H9 (cell line): Measurements from ENCODE around the gene ABHD16A. TPM values are rescaled to one million over a fixed set of nuclear protein-coding genes. Genes with fewer than 3 reads are reported as not detected.
A peak's percentile ranks its signal among the peaks of the same experiment; 100 is the strongest.

Experiments
- DNase-seq: peaks from one replicate; pipeline ENCODE4 v3.0.0-alpha.2; 2017
- H2AFZ ChIP-seq: one replicate; pipeline ENCODE4 v1.6.1; 2013; ENCODE audit warnings: mild to moderate bottlenecking, low read length, control low read depth, moderate library complexity
- H2AK5ac ChIP-seq: 2 replicates; pipeline ENCODE4 v1.6.1; 2013; ENCODE audit warnings: low read length, control low read depth, mixed read lengths; ENCODE audit not compliant: insufficient read length
- H2BK120ac ChIP-seq: one replicate; pipeline ENCODE4 v1.6.1; 2013; ENCODE audit warnings: low read depth, mild to moderate bottlenecking, low read length, control low read depth, inconsistent platforms; ENCODE audit not compliant: poor library complexity, severe bottlenecking
- H2BK12ac ChIP-seq: 2 replicates; pipeline ENCODE4 v1.6.1; 2013; ENCODE audit warnings: low read length, control low read depth, mixed read lengths, low read depth; ENCODE audit not compliant: insufficient read length
- H2BK15ac ChIP-seq: 2 replicates; pipeline ENCODE4 v1.6.1; 2013; ENCODE audit warnings: low read depth, low read length, control low read depth
- H2BK20ac ChIP-seq: one replicate; pipeline ENCODE4 v1.6.1; 2013; ENCODE audit warnings: low read depth, mild to moderate bottlenecking, low read length, control low read depth, inconsistent platforms; ENCODE audit not compliant: poor library complexity, severe bottlenecking
- H2BK5ac ChIP-seq: 2 replicates; pipeline ENCODE4 v1.6.1; 2013; ENCODE audit warnings: low read length, control low read depth, mixed read lengths; ENCODE audit not compliant: insufficient read length
- H3K14ac ChIP-seq: 2 replicates; pipeline ENCODE4 v1.6.1; 2013; ENCODE audit warnings: low read length, control low read depth; ENCODE audit not compliant: insufficient read depth
- H3K18ac ChIP-seq: 2 replicates; pipeline ENCODE4 v1.6.1; 2013; ENCODE audit warnings: low read depth, mild to moderate bottlenecking, mixed read lengths, low read length, control low read depth; ENCODE audit not compliant: insufficient read length
- H3K23ac ChIP-seq: 2 replicates; pipeline ENCODE4 v1.6.1; 2013; ENCODE audit warnings: low read length, control low read depth, mixed read lengths, low read depth; ENCODE audit not compliant: insufficient read length
- H3K23me2 ChIP-seq: 2 replicates; pipeline ENCODE4 v1.6.1; 2013; ENCODE audit warnings: low read depth, mild to moderate bottlenecking, mixed read lengths, low read length, control low read depth; ENCODE audit not compliant: insufficient read length, poor library complexity, severe bottlenecking
- H3K27ac ChIP-seq: 2 replicates; pipeline ENCODE4 v1.5.1; 2013; ENCODE audit warnings: low read length, control low read depth, mixed read lengths, low read depth; ENCODE audit not compliant: insufficient read length
- H3K27me3 ChIP-seq: 2 replicates; pipeline ENCODE4 v1.6.1; 2013; ENCODE audit warnings: low read length, control low read depth, inconsistent platforms; ENCODE audit not compliant: insufficient read depth
- H3K4ac ChIP-seq: 2 replicates; pipeline ENCODE4 v1.6.1; 2013; ENCODE audit warnings: low read depth, mild to moderate bottlenecking, control low read depth, inconsistent platforms, low read length, moderate library complexity
- H3K4me1 ChIP-seq: 2 replicates; pipeline ENCODE4 v1.6.1; 2013; ENCODE audit warnings: low read length, control low read depth, inconsistent platforms; ENCODE audit not compliant: insufficient read depth
- H3K4me2 ChIP-seq: 2 replicates; pipeline ENCODE4 v1.6.1; 2013; ENCODE audit warnings: low read length, control low read depth, mixed read lengths; ENCODE audit not compliant: insufficient read length, insufficient read depth
- H3K56ac ChIP-seq: 2 replicates; pipeline ENCODE4 v1.6.1; 2013; ENCODE audit warnings: low read depth, mild to moderate bottlenecking, mixed read lengths, low read length, control low read depth; ENCODE audit not compliant: insufficient read length
- H3K79me1 ChIP-seq: 2 replicates; pipeline ENCODE4 v1.6.1; 2013; ENCODE audit warnings: low read depth, mild to moderate bottlenecking, moderate library complexity, low read length, control low read depth, inconsistent platforms; ENCODE audit not compliant: insufficient read depth, poor library complexity, severe bottlenecking
- H3K79me2 ChIP-seq: 2 replicates; pipeline ENCODE4 v1.6.1; 2013; ENCODE audit warnings: low read length, control low read depth, inconsistent platforms; ENCODE audit not compliant: insufficient read depth
- H3K9ac ChIP-seq: 2 replicates; pipeline ENCODE4 v1.6.1; 2013; ENCODE audit warnings: low read length, control low read depth, mixed read lengths; ENCODE audit not compliant: insufficient read length; ENCODE audit errors: extremely low read depth
- H3K9me3 ChIP-seq: one replicate; pipeline ENCODE4 v1.6.1; 2013; ENCODE audit warnings: low read depth, low read length, inconsistent platforms; ENCODE audit not compliant: control insufficient read depth
- H3T11ph ChIP-seq: one replicate; pipeline ENCODE4 v1.6.1; 2013; ENCODE audit warnings: mild to moderate bottlenecking, low read length, control low read depth, inconsistent platforms
- H4K20me1 ChIP-seq: one replicate; pipeline ENCODE4 v1.6.1; 2013; ENCODE audit not compliant: control insufficient read depth, insufficient read length, insufficient read depth
- H4K5ac ChIP-seq: 2 replicates; pipeline ENCODE4 v1.6.1; 2013; ENCODE audit warnings: low read depth, mild to moderate bottlenecking, mixed read lengths, low read length, control low read depth; ENCODE audit not compliant: insufficient read length
- H4K8ac ChIP-seq: replicated peaks from 2 replicates; pipeline ENCODE4 v1.6.1; 2013; ENCODE audit warnings: low read length, control low read depth, mixed read lengths, low read depth; ENCODE audit not compliant: insufficient read length
- H4K91ac ChIP-seq: 2 replicates; pipeline ENCODE4 v1.6.1; 2013; ENCODE audit warnings: low read depth, mild to moderate bottlenecking, moderate library complexity, mixed read lengths, low read length, control low read depth; ENCODE audit not compliant: insufficient read length
- H3K27ac Mint-ChIP-seq, 3 experiments: 2 replicates in 2 of 3; 3 replicates in 1 of 3; pipeline ENCODE4 v1.8.0; 2020 to 2021; ENCODE audit warnings: mixed read lengths in 3 of 3, mild to moderate bottlenecking in 1 of 3, moderate library complexity in 1 of 3
- H3K27me3 Mint-ChIP-seq: 2 replicates; pipeline ENCODE4 v1.8.0; 2021; ENCODE audit warnings: low read depth, mild to moderate bottlenecking, moderate library complexity, mixed read lengths
- H3K36me3 Mint-ChIP-seq, 3 experiments: 2 replicates in 2 of 3; 3 replicates in 1 of 3; pipeline ENCODE4 v1.8.0; 2020 to 2021; ENCODE audit warnings: low read depth in 3 of 3, mixed read lengths in 3 of 3; ENCODE audit not compliant: insufficient read depth in 1 of 3
- H3K4me1 Mint-ChIP-seq, 2 experiments: 2 replicates each; pipeline ENCODE4 v1.8.0; 2020; ENCODE audit warnings: mixed read lengths in 2 of 2
- H3K4me3 Mint-ChIP-seq, 2 experiments: 2 replicates in 1 of 2; 3 replicates in 1 of 2; pipeline ENCODE4 v1.8.0; 2020 to 2021; ENCODE audit warnings: mild to moderate bottlenecking in 2 of 2, mixed read lengths in 2 of 2, moderate library complexity in 1 of 2
- H3K9me3 Mint-ChIP-seq, 2 experiments: 2 replicates in 1 of 2; 3 replicates in 1 of 2; pipeline ENCODE4 v1.8.0; 2020; ENCODE audit warnings: mild to moderate bottlenecking in 2 of 2, mixed read lengths in 2 of 2, moderate library complexity in 1 of 2
- WGBS: extraction: QIAGEN DNeasy Blood & Tissue Kit; methylation state at CpG from one replicate; pipeline ENCODE4 v1.1.7; 2013; ENCODE audit warnings: missing lambda C conversion rate, low lambda C conversion rate, mixed read lengths; ENCODE audit not compliant: insufficient read length; ENCODE audit errors: extremely low coverage; 5-methylcytosine and 5-hydroxymethylcytosine counted together
- total RNA-seq: library from RNA; stranded (reverse); gene quantifications from 2 replicates; pipeline ENCODE4 v1.2.1, GENCODE V29; 2021
- TF ChIP-seq, protein P1 (sequence below): fragments of 200-600 bp; sonication (generic); conservative IDR thresholded peaks from 3 replicates; pipeline ENCODE4 v1.8.0; 2021; ENCODE audit warnings: antibody characterized with exemption, mild to moderate bottlenecking

ABHD16A gene
- total RNA-seq, 1 experiment from 2014 or later = 34.4 TPM

DNA sequence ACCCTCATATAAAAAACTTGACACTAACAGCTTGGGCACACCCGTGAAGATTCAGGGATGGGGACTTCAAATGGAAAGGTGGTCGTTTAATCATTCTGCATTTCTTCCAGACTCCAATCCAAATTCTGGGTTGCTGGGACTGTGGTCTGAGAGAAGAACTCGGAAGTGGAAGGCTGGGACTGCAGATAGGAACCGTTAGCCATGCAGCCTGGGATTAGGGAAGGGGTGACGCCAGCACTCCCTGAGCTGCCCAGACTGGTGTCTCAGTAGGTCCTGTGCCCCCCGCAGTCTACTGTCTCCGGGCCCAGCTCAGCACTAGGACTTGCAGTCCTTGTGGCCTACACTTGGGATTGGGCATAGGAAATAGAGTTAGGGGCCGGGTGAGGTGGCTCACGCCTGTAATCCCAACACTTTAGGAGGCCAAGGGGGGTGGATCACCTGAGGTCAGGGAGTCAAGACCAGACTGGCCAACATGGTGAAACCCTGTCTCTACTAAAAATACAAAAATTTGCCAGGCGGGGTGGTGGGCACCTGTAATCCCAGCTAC is 33.7 kb upstream of the ABHD16A start:
- Histone ChIP-seq H3T11ph (no peak overlapping the region), H2BK120ac (no peak overlapping the region), H3K27me3 (no peaks in the 10 kb centered on the region), H4K8ac (no peak overlapping the region), H3K18ac (no peak overlapping the region), H4K5ac (no peak overlapping the region), H2AFZ (no peak overlapping the region), H3K56ac (no peak overlapping the region), H2BK5ac (no peak overlapping the region), H2BK20ac (no peak overlapping the region), H3K23me2 (peaks cover 32% of the 10 kb centered on the region), H4K91ac (no peak overlapping the region), H2BK12ac (no peak overlapping the region), H3K79me2 (peaks cover 6% of the 10 kb centered on the region; the same call in 1 of the 2 replicates), H3K4me1 (peaks cover 16% of the 10 kb centered on the region), H3K4ac (no peak overlapping the region), H4K20me1 (no peaks in the 10 kb centered on the region), H2BK15ac (no peak overlapping the region), H3K9me3 (no peaks in the 10 kb centered on the region), H3K14ac (no peak overlapping the region; the same call in 1 of the 2 replicates), H3K23ac (no peak overlapping the region), H3K79me1 (no peaks in the 10 kb centered on the region), H3K9ac (no peak overlapping the region), H3K4me2 (peak overlapping the region; percentile 87), H2AK5ac (no peak overlapping the region), H3K27ac (no peak overlapping the region)
- no peaks in the 10 kb centered on the region for H3K27me3 Mint-ChIP-seq
- WGBS = no CpG with 5 or more reads among the region's 10 CpGs
- H3K36me3 Mint-ChIP-seq = peaks cover 35 to 37% (median 35%) of the 10 kb centered on the region in 3 experiments
- DNase-seq = peak; percentile 41
- TF ChIP-seq, protein P1, sequence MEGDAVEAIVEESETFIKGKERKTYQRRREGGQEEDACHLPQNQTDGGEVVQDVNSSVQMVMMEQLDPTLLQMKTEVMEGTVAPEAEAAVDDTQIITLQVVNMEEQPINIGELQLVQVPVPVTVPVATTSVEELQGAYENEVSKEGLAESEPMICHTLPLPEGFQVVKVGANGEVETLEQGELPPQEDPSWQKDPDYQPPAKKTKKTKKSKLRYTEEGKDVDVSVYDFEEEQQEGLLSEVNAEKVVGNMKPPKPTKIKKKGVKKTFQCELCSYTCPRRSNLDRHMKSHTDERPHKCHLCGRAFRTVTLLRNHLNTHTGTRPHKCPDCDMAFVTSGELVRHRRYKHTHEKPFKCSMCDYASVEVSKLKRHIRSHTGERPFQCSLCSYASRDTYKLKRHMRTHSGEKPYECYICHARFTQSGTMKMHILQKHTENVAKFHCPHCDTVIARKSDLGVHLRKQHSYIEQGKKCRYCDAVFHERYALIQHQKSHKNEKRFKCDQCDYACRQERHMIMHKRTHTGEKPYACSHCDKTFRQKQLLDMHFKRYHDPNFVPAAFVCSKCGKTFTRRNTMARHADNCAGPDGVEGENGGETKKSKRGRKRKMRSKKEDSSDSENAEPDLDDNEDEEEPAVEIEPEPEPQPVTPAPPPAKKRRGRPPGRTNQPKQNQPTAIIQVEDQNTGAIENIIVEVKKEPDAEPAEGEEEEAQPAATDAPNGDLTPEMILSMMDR = no peak
- peaks cover 44 to 54% of the 10 kb centered on the region in 2 experiments for H3K4me1 Mint-ChIP-seq
- H3K27ac Mint-ChIP-seq = peak overlapping the region; percentile 81 to 97 (median 89); a peak in 6 of 7 replicates
- H3K4me3 Mint-ChIP-seq = peak overlapping the region; percentile 91 to 98
- H3K9me3 Mint-ChIP-seq = no peaks in the 10 kb centered on the region
